Fibroblast of skin of left biceps (primary cell): ENCODE data around the gene PKN3.
"Not testable (repeated sequence)": the region's sequence is repeated elsewhere in the genome, so short reads cannot be mapped to it uniquely, and the experiment has no call there.

Source experiments
- DNase-seq, 2 experiments: peaks; one replicate each; pipeline ENCODE4 v3.0.0-alpha.2; 2013; ENCODE audit warnings: low read depth in 2 of 2

PKN3 gene

DNA sequence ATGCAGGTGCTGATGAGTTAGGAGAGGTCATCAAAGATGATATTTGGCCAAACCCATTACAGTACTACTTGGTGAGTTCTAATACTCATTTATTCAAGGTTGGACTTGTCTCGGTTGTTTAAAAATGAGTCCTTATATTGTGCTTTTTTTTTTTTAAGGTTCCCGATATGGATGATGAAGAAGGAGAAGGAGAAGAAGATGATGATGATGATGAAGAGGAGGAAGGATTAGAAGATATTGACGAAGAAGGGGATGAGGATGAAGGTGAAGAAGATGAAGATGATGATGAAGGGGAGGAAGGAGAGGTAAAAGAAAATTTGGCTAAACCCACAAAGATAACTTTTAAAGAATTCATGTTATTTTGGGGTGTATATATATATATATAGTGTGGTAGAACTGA, 8.6 kb upstream of the PKN3 start:
- not testable (repeated sequence) for DNase-seq

GRCh38 chr9:128694344-128694743, 8.0 kb upstream of the PKN3 start:
- no peak for DNase-seq

GRCh38 chr9:128696923-128697707, 5.2 kb upstream of the PKN3 start:
- no peak for DNase-seq

DNA sequence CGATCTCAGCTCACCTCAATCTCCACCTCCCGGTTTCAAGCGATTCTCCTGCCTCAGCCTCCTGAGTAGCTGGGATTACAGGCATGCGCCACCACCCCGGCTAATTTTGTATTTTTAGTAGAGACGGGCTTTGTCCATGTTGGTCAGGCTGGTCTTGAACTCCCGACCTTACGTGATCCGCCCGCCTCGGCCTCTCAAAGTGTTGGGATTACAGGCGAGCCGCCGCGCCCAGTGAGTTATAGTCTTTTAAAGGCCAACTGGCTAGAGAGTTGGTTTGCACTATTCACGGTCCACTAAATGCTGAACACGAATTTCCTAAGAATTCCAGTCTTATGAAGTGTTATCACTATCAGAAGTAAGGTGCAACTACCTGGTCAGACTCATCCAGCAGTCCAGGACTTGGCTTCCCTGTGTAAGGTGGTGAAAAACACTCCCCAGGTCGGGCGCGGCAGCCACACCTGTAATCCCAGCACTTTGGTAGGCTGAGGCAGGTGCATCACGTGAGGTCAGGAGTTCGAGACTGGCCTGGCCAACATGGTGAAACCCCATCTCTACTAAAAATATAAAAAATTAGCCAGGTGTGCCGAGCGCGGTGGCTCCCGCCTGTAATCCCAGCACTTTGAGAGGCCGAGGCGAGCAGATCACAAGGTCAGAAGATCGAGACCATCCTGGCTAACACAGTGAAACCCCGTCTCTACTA, 3.1 kb upstream of the PKN3 start:
- not testable (repeated sequence) for DNase-seq

GRCh38 chr9:128701227-128701854, 962 bp upstream of the PKN3 start:
- no peak for DNase-seq

- DNase-seq = no peak
Observed at GRCh38 chr9:128702949-128703615, 779 bp downstream of the PKN3 start.

GRCh38 chr9:128703616-128704355, 1.5 kb downstream of the PKN3 start:
- DNase-seq = no peak

DNA sequence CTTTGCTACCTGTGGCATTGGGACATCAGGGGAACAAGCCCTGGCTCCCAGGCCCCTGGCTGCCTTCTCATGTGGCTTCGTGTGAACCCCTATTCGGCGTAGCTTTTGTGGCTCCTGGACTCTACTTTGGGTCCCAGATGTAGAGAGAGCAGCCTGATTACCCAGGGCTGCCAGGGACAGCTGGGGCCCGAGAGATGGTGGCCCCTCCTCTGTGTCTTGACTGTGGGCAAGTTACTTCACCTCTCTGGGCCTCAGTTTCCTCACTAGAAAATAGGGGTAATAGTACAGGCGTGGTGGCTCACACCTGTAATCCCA, 2.0 kb downstream of the PKN3 start:
- DNase-seq = no peak

DNA sequence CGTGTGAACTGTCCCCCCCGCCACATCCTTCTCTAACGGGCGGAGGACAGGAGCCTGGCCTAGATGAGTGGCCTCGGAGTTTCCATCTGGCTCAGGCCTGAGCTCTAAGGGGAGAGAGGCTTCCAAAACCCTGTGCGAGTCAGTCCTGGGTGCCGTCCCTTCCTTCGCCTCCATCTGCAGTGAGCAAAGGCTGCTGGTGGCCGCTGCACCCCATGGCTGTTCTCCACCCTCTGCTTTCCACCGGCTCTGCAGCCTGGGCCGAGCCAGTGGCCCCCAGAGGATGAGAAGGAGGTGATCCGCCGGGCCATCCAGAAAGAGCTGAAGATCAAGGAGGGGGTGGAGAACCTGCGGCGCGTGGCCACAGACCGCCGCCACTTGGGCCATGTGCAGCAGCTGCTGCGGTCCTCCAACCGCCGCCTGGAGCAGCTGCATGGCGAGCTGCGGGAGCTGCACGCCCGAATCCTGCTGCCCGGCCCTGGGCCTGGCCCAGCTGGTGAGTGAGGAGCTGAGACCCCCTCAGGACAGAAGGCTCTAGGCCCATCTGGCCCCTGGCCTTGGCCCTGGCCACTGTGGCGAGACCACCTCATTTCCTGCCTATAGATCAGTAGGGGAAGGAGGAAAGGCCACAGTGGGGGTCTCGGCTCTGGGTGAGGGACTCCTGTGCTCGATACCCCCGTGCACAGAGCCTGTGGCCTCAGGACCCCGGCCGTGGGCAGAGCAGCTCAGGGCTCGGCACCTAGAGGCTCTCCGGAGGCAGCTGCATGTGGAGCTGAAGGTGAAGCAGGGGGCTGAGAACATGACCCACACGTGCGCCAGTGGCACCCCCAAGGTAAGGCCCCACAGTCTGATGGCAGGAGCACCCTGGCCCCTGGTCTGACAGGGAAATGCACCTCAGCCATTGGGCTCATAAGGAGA, 3.0 kb downstream of the PKN3 start:
- no peak for DNase-seq

DNA sequence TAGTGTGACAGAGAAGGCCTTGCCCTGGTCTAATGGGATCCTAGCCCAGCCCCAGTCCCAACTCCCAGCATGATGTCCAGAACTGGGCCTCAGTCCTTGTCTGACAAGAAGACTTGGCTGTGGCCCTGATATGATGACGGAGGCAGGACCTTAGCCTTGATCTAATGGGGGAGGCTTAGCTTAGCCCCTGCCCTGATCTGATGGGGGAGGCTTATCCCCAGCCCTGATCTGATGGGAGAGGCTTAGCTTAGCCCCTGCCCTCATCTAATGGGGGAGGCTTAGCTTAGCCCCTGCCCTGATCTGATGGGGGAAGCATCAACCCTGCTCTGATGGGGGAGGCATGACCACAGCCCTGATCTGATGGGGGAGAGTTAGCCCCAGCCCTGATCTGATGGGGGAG, 3.7 kb downstream of the PKN3 start:
- no peak for DNase-seq

DNA sequence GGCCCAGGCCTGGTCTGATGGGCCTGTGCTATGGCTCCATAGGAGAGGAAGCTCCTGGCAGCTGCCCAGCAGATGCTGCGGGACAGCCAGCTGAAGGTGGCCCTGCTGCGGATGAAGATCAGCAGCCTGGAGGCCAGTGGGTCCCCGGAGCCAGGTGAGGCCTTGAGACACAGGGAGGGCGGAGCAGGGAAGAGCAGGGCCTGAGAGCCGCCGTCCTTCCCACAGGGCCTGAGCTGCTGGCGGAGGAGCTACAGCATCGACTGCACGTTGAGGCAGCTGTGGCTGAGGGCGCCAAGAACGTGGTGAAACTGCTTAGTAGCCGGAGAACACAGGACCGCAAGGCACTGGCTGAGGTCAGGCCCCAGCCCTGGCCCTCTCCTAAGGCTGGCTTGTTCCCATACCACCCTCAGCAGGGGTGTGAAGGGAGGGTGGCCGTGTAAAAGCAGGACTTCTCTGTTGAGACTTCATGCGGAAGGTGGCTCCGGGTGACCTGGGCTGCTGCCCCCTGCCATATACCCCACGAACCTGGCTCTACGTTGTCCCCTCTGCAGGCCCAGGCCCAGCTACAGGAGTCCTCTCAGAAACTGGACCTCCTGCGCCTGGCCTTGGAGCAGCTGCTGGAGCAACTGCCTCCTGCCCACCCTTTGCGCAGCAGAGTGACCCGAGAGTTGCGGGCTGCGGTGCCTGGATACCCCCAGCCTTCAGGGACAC, 4.5 kb downstream of the PKN3 start:
- DNase-seq = no peak

- DNase-seq = no peak
Observed at GRCh38 chr9:128707446-128707845, 5.1 kb downstream of the PKN3 start.

GRCh38 chr9:128712451-128713410, 10.4 kb downstream of the PKN3 start:
- DNase-seq = no peak

DNA sequence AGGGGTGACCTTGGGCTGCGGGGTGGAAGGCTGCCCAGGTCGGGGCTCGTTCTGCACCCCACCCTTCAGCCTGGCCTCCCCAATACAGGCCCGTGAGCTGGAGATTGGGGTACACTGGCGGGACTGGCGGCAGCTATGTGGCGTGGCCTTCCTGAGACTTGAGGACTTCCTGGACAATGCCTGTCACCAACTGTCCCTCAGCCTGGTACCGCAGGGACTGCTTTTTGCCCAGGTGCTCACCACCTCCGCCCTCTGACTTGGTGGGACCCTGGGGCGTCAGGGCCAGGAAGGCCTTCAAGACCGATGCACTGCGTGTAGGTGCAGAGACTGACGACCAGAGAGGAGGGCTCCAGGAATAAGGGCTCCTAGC, 11.1 kb downstream of the PKN3 start:
- DNase-seq = no peak

DNA sequence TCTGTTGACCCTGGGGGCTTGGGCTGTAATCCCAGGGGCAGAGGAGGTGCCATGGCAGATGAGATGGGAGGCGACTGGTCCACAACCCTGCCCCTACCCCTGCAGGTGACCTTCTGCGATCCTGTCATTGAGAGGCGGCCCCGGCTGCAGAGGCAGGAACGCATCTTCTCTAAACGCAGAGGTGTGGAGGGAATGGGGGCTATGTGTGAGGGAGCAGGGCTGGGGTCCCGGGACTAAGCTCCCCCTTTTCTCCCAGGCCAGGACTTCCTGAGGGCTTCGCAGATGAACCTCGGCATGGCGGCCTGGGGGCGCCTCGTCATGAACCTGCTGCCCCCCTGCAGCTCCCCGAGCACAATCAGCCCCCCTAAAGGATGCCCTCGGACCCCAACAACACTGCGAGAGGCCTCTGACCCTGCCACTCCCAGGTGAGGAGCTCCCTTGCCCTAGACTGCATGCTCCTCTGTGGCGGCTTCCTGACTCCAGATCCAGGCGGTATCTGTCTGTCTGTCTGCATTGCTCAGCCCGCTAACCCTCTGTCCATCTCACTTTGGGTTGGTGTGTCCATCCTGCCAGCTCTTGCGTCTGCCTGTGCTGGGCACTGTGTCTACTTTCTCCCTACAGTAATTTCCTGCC, 11.8 kb downstream of the PKN3 start:
- no peak for DNase-seq

GRCh38 chr9:128714586-128715435, 12.5 kb downstream of the PKN3 start:
- no peak for DNase-seq

DNA sequence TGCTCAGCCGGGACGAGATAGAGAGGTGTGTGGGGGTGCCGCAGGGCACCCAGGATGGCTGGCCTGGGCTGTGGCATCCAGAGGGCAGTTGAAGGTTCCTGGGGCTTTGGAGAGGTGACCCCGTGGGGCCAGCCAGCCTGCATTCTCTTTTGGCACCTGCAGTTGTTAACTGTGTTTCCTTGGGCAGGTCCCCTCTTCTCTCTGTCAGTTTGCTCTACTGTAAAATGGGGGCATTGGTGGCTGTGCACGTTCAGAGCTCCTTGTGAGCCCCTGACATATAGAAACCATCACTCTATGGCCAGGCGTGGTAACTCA, 13.1 kb downstream of the PKN3 start:
- no peak for DNase-seq
